ENCODE results near the gene EPB41. TPM values are rescaled to one million over a fixed set of nuclear protein-coding genes. Genes with fewer than 3 reads are reported as not detected.
A peak's percentile ranks its signal among the peaks of the same experiment; 100 is the strongest.

Gene EPB41
- total RNA-seq, 1 donor from 2014 or later, result 82.6 TPM

DNA sequence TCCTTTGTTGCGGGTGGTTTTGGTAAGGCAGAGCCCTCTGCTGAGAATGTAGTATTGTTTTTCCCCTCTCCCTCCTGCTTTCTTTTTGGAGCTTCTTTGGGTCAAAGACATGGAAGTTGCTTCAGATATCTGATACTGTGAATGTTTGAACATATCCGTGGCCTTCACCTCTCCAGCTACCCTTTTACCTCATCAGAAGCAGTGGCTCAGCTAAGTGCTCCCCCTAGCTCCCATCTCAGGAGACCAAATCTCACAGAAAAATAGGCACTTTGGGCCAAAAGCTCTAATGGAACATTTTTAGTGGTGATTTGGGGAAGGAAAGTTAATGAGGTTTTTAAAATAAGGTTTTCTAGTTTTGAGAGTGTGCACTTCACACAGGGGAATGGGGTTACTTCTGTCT, 203.0 kb downstream of the EPB41 start:
- H3K27me3 Mint-ChIP-seq (ENCODE audit: unreplicated experiment), result peaks cover 12% of the 10 kb centered on the region
- no peak overlapping the region for H3K4me3 Mint-ChIP-seq (ENCODE audit: unreplicated experiment)
- H3K36me3 Mint-ChIP-seq (ENCODE audit: low read depth, unreplicated experiment), result peaks cover 31% of the 10 kb centered on the region
- H3K4me1 Mint-ChIP-seq (ENCODE audit: unreplicated experiment), result no peaks in the 10 kb centered on the region
- peak overlapping the region; percentile 45 for H3K27ac Mint-ChIP-seq (ENCODE audit: unreplicated experiment)
- TF ChIP-seq, protein P1, sequence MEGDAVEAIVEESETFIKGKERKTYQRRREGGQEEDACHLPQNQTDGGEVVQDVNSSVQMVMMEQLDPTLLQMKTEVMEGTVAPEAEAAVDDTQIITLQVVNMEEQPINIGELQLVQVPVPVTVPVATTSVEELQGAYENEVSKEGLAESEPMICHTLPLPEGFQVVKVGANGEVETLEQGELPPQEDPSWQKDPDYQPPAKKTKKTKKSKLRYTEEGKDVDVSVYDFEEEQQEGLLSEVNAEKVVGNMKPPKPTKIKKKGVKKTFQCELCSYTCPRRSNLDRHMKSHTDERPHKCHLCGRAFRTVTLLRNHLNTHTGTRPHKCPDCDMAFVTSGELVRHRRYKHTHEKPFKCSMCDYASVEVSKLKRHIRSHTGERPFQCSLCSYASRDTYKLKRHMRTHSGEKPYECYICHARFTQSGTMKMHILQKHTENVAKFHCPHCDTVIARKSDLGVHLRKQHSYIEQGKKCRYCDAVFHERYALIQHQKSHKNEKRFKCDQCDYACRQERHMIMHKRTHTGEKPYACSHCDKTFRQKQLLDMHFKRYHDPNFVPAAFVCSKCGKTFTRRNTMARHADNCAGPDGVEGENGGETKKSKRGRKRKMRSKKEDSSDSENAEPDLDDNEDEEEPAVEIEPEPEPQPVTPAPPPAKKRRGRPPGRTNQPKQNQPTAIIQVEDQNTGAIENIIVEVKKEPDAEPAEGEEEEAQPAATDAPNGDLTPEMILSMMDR (IDR thresholded peaks at IDR 0.05; ENCODE audit: unreplicated experiment), result no peak
- no peak for DNase-seq (ENCODE audit: low spot score)
- H3K9me3 Mint-ChIP-seq (ENCODE audit: unreplicated experiment), result no peaks in the 10 kb centered on the region

DNA sequence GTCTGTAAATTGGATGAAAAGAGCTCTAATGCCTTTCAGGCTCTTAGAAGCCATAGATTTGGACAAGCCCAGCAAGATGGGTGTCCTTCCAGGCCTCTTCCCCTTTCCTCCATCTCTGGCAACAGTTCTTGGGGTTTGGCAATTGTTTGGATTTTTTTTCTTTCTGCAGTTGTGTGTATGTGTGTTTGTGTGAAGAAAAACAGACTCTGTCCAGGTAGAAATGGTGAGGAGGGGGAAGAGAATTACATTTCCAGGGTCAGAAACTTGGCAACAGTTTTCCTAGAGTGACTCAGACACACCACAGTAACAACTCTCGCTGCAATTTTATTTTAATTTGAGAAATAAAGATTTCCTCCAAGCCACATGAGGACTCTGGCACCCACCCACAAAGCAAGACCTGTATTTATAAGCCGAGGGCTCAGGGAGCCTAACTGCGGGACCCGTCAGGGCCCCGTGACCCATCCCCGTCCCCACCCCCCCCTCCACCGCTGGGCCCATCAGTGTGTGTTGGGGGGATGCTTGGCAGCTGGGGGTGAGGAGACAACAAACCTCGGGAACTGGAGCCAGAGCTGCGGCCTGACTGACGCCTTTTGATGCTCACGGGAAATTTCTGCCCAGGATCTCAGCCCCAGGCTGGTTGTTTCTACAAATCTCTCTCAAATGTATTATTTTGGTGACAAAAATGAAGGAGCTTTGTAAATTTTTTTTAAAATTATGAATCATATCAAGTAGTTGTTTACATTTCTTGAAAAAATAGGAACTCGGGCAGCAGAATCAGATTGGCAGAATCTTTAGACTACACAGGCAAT, 205.0 kb downstream of the EPB41 start:
- H3K27me3 Mint-ChIP-seq (ENCODE audit: unreplicated experiment), result peaks cover 13% of the 10 kb centered on the region
- H3K9me3 Mint-ChIP-seq (ENCODE audit: unreplicated experiment), result no peaks in the 10 kb centered on the region
- no peak overlapping the region for H3K27ac Mint-ChIP-seq (ENCODE audit: unreplicated experiment)
- peaks cover 27% of the 10 kb centered on the region for H3K36me3 Mint-ChIP-seq (ENCODE audit: low read depth, unreplicated experiment)
- no peaks in the 10 kb centered on the region for H3K4me1 Mint-ChIP-seq (ENCODE audit: unreplicated experiment)
- TF ChIP-seq, protein P1 (IDR thresholded peaks at IDR 0.05; ENCODE audit: unreplicated experiment), result no peak
- DNase-seq (ENCODE audit: low spot score), result no peak
- peak overlapping the region; percentile 29 for H3K4me3 Mint-ChIP-seq (ENCODE audit: unreplicated experiment)

DNA sequence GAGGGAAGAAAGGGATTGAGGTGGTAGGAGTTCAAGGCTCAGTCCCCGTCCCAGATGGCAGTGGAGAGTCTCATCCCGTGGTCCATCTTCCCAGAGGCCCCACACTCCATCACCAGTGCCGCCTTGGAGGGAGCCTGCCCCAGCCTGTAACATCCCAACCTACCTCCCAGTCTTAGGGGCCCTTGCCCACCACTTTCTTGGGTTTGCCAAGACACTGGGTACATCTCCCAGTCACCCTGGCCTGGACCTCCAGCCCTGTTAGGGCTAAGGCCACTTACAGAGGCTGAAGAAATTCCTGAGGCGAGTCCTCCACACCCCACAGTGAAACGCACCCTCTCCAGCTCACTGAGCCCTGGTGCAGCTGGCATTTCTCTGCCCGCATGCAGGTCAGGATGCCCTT, 206.0 kb downstream of the EPB41 start:
- H3K27ac Mint-ChIP-seq (ENCODE audit: unreplicated experiment), result peak overlapping the region; percentile 72
- TF ChIP-seq, protein P1 (IDR thresholded peaks at IDR 0.05; ENCODE audit: unreplicated experiment), result no peak
- peaks cover 12% of the 10 kb centered on the region for H3K27me3 Mint-ChIP-seq (ENCODE audit: unreplicated experiment)
- peak overlapping the region; percentile 29 for H3K4me3 Mint-ChIP-seq (ENCODE audit: unreplicated experiment)
- no peaks in the 10 kb centered on the region for H3K9me3 Mint-ChIP-seq (ENCODE audit: unreplicated experiment)
- peaks cover 27% of the 10 kb centered on the region for H3K36me3 Mint-ChIP-seq (ENCODE audit: low read depth, unreplicated experiment)
- no peak for DNase-seq (ENCODE audit: low spot score)
- peaks cover under 1% of the 10 kb centered on the region for H3K4me1 Mint-ChIP-seq (ENCODE audit: unreplicated experiment)

DNA sequence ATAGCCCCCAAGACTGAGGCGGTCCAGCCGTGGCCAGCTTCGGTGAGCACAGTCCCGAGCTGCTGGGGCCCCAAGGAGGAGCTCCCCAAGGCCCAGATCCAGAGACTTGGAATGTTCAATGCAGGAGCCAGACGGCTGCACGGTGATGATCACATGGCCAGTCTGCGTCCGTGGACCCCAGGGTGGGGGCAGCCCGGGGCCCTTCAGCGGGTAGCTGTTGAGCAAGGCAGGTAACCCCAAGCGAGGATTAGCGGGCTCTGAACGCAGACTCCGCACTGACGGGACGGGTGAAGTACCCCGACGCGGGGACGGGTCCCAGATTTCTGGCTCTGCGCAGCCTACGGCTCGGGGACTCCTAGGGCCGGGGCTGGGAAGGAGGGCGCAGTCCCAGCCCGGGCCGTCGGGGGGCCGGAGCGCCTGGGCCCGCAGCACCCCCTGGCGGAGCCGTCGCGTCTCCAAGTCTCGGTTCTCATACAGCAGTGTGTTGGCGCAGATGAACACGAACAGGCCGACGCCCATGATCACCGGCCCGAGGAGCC, 206.6 kb downstream of the EPB41 start:
- TF ChIP-seq, protein P1 (IDR thresholded peaks at IDR 0.05; ENCODE audit: unreplicated experiment), result peak; percentile 90
- DNase-seq (ENCODE audit: low spot score), result peak; percentile 77
- Mint-ChIP-seq H3K36me3 (ENCODE audit: low read depth, unreplicated experiment) (peaks cover 27% of the 10 kb centered on the region), H3K9me3 (ENCODE audit: unreplicated experiment) (no peaks in the 10 kb centered on the region), H3K4me3 (ENCODE audit: unreplicated experiment) (no peak overlapping the region), H3K27me3 (ENCODE audit: unreplicated experiment) (peaks cover 12% of the 10 kb centered on the region), H3K27ac (ENCODE audit: unreplicated experiment) (no peak overlapping the region), H3K4me1 (ENCODE audit: unreplicated experiment) (peaks cover 6% of the 10 kb centered on the region)

DNA sequence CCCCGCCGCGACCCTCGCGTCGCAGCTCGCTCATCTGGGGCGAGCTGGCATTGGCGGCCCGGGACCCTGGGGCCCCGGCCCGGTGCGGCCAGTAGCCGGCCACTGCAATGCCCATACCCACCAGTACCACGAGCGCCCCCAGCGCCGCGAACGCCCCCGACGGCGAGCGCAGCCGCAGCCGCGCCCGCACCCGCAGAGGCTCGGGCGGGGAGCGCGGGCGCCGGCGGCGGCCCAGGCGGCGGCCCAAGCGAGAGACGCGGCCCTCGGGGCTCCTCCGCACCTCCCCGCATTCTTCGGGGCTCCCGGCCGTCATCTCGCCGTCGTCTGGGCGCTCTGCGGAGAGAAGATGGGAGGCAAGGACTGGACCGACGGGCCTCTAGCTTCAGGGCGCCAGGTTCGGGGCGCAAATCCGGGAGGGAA, 207.2 kb downstream of the EPB41 start:
- peak; percentile 44 for DNase-seq (ENCODE audit: low spot score)
- Mint-ChIP-seq H3K36me3 (ENCODE audit: low read depth, unreplicated experiment) (peaks cover 27% of the 10 kb centered on the region), H3K27me3 (ENCODE audit: unreplicated experiment) (peaks cover 12% of the 10 kb centered on the region), H3K9me3 (ENCODE audit: unreplicated experiment) (no peaks in the 10 kb centered on the region), H3K27ac (ENCODE audit: unreplicated experiment) (no peak overlapping the region), H3K4me1 (ENCODE audit: unreplicated experiment) (peaks cover 6% of the 10 kb centered on the region), H3K4me3 (ENCODE audit: unreplicated experiment) (no peak overlapping the region)
- TF ChIP-seq, protein P1 (IDR thresholded peaks at IDR 0.05; ENCODE audit: unreplicated experiment), result no peak

Data from endothelial cell (in vitro differentiated cells).